Measurements from ENCODE around the gene ISCA2.

- TF ChIP-seq CTCF (optimal IDR thresholded peaks at IDR 0.05 in 1 of 3, IDR thresholded peaks at IDR 0.05 in 1 of 3, conservative IDR thresholded peaks at IDR 0.05 in 1 of 3; ENCODE audit: extremely low read depth in 1 of 3, insufficient read depth in 2 of 3, low read length in 3 of 3): no peak
- TF ChIP-seq EZH2 (IDR thresholded peaks at IDR 0.05; ENCODE audit: low read length): no peak
Observed at GRCh38 chr14:74542056-74542685, 48.6 kb downstream of the ISCA2 start.

Measured in keratinocyte (primary cell).